Stimulated activated CD8-positive, alpha-beta memory T cell treated with anti-CD3 and anti-CD28 coated beads, Interleukin-4, amount 100 ng/mL, for 48 hours (primary cell): ENCODE data around the gene VEGFA.

ENCODE experiments used
- DNase-seq: peaks from one replicate; pipeline ENCODE4 v3.0.0-alpha.2; 2020

The VEGFA gene

GRCh38 chr6:43739642-43740091 lies 30.3 kb upstream of the VEGFA start:
- no peak for DNase-seq

GRCh38 chr6:43740321-43740960 lies 29.6 kb upstream of the VEGFA start:
- no peak for DNase-seq

- no peak for DNase-seq
Observed at GRCh38 chr6:43740961-43741764, 28.8 kb upstream of the VEGFA start.

- no peak for DNase-seq
Observed at GRCh38 chr6:43741829-43742228, 28.2 kb upstream of the VEGFA start.

- DNase-seq, result no peak
Observed at GRCh38 chr6:43742285-43742684, 27.7 kb upstream of the VEGFA start.

- DNase-seq, result no peak
Observed at GRCh38 chr6:43742931-43743632, 26.9 kb upstream of the VEGFA start.

GRCh38 chr6:43743682-43744381 lies 26.2 kb upstream of the VEGFA start:
- DNase-seq, result no peak

- DNase-seq, result no peak
Observed at GRCh38 chr6:43744491-43744890, 25.5 kb upstream of the VEGFA start.

GRCh38 chr6:43744931-43745727 lies 24.9 kb upstream of the VEGFA start:
- peak; percentile 13 for DNase-seq

GRCh38 chr6:43746071-43746470 lies 23.9 kb upstream of the VEGFA start:
- DNase-seq, result peak; percentile 16

GRCh38 chr6:43746613-43747102 lies 23.4 kb upstream of the VEGFA start:
- DNase-seq, result no peak

- no peak for DNase-seq
Observed at GRCh38 chr6:43747784-43748183, 22.2 kb upstream of the VEGFA start.

GRCh38 chr6:43748765-43749164 lies 21.2 kb upstream of the VEGFA start:
- DNase-seq, result no peak

GRCh38 chr6:43749461-43749860 lies 20.6 kb upstream of the VEGFA start:
- DNase-seq, result peak; percentile 4

- DNase-seq, result no peak
Observed at GRCh38 chr6:43750622-43751021, 19.4 kb upstream of the VEGFA start.

GRCh38 chr6:43753570-43754183 lies 16.3 kb upstream of the VEGFA start:
- DNase-seq, result peak; percentile 4

- no peak for DNase-seq
Observed at GRCh38 chr6:43757966-43758616, 11.9 kb upstream of the VEGFA start.

- peak; percentile 54 for DNase-seq
Observed at GRCh38 chr6:43758617-43759050, 11.4 kb upstream of the VEGFA start.

GRCh38 chr6:43759136-43759906 lies 10.7 kb upstream of the VEGFA start:
- no peak for DNase-seq

GRCh38 chr6:43759907-43760206 lies 10.2 kb upstream of the VEGFA start:
- no peak for DNase-seq
